GM12878 (cell line): ENCODE measurements around the gene GPN1. TPM values are rescaled to one million over a fixed set of nuclear protein-coding genes. Genes with fewer than 3 reads are reported as not detected.

Source experiments
- ATAC-seq: fragments of 200-7000 bp; cut with Tn5 transposase; 3 replicates; pipeline ENCODE4 v1.9.1; 2020; ENCODE audit warnings: mild to moderate bottlenecking, moderate library complexity
- BruUV-seq: library from RNA; stranded (reverse); fragments of 400-500 nt; replicated peaks from 2 replicates; lab custom pipeline; 2021; lab: Mats Ljungman, UMichigan
- CTCF ChIA-PET: fragments of 300-600 bp; sonication (Branson Sonifier 250); formaldehyde crosslinking; extraction: SDS; loops from one replicate; lab custom pipeline; 2021; ENCODE audit warnings: inconsistent platforms; lab: Yijun Ruan, JAX
- POLR2A ChIA-PET: fragments of 350-600 bp; formaldehyde crosslinking; extraction: SDS; loops from one replicate; lab custom pipeline; 2021; ENCODE audit warnings: inconsistent platforms; lab: Charles Lee
- RAD21 ChIA-PET: fragments of 300-600 bp; sonication (Branson Sonifier 250); formaldehyde crosslinking; loops from one replicate; lab custom pipeline; 2023; ENCODE audit warnings: antibody characterized with exemption; ENCODE audit not compliant: unreplicated experiment; lab: Charles Lee
- SMC1A ChIA-PET: fragments of 300-600 bp; sonication (Branson Sonifier 250); formaldehyde crosslinking; loops from one replicate; lab custom pipeline; 2023; ENCODE audit not compliant: unreplicated experiment, uncharacterized antibody; lab: Charles Lee
- DNase-seq: peaks from one replicate; pipeline ENCODE4 v3.0.0-alpha.2; 2011; ENCODE audit warnings: low read depth, low spot score
- FAIRE-seq: peaks from 3 replicates; lab custom pipeline; 2011; peaks lifted over from hg19 to GRCh38; lab: Jason Lieb, UNC
- H2AFZ ChIP-seq: 2 replicates; pipeline ENCODE4 v1.6.0; 2011; ENCODE audit warnings: low read depth, low read length, control low read depth; ENCODE audit not compliant: control insufficient read depth
- H3K27ac ChIP-seq: 2 replicates; pipeline ENCODE4 v1.5.1; 2011; ENCODE audit warnings: control low read depth; ENCODE audit not compliant: control insufficient read depth, insufficient read depth
- H3K27me3 ChIP-seq, 2 experiments: replicated peaks in 1 of 2; 2 replicates each; pipeline versions ENCODE4 v1.6.0 to v1.6.1; 2011; ENCODE audit warnings: low read length in 1 of 2; ENCODE audit not compliant: control insufficient read depth in 2 of 2, insufficient read depth in 2 of 2
- H3K36me3 ChIP-seq, 2 experiments: 2 replicates each; pipeline ENCODE4 v1.5.1; 2011; ENCODE audit warnings: low read length in 1 of 2; ENCODE audit not compliant: control insufficient read depth in 2 of 2, insufficient read depth in 2 of 2
- H3K4me1 ChIP-seq: 2 replicates; pipeline ENCODE4 v1.6.1; 2011; ENCODE audit warnings: mild to moderate bottlenecking, low read length, moderate library complexity, mixed read lengths; ENCODE audit not compliant: control insufficient read depth, insufficient read depth
- H3K4me2 ChIP-seq: 2 replicates; pipeline ENCODE4 v1.6.0; 2011; ENCODE audit warnings: control low read depth; ENCODE audit not compliant: control insufficient read depth, insufficient read depth
- H3K4me3 ChIP-seq: fragments of 200-600 bp; sonication (generic); 2 replicates; pipeline ENCODE4 v1.5.1; 2016
- H3K79me2 ChIP-seq: 2 replicates; pipeline ENCODE4 v1.6.0; 2011; ENCODE audit warnings: low read length; ENCODE audit not compliant: control insufficient read depth, insufficient read depth
- H3K9ac ChIP-seq: 2 replicates; pipeline ENCODE4 v1.8.0; 2011; ENCODE audit warnings: low read length, control low read depth, mixed read lengths; ENCODE audit not compliant: control insufficient read depth, insufficient read depth
- H3K9me3 ChIP-seq: replicated peaks from 3 replicates; pipeline ENCODE4 v1.5.1; 2011; ENCODE audit warnings: mild to moderate bottlenecking, low read length; ENCODE audit not compliant: control insufficient read depth, insufficient read depth
- H4K20me1 ChIP-seq: 2 replicates; pipeline ENCODE4 v1.6.0; 2011; ENCODE audit not compliant: control insufficient read depth, insufficient read depth
- BMI1 ChIP-seq: fragments of 450-650 bp; IDR thresholded peaks from 2 replicates; pipeline ENCODE4 v1.6.1; 2016; ENCODE audit warnings: mild to moderate bottlenecking, moderate library complexity, borderline replicate concordance
- CBFB ChIP-seq: IDR thresholded peaks from 2 replicates; pipeline ENCODE4 v1.6.1; 2016; ENCODE audit warnings: antibody characterized with exemption, low read depth
- EP300 ChIP-seq, 2 experiments: fragments of 150-350 bp in 1 of 2; IDR thresholded peaks; 2 replicates each; pipeline ENCODE4 v1.6.1; 2011 to 2012; ENCODE audit warnings: low read depth in 2 of 2, low read length in 2 of 2, borderline replicate concordance in 1 of 2, improper control_type of control experiment in 1 of 2, inconsistent platforms in 1 of 2; ENCODE audit not compliant: control insufficient read depth in 1 of 2
- IRF3 ChIP-seq: fragments of 450-650 bp; IDR thresholded peaks from 2 replicates; pipeline ENCODE4 v1.6.1; 2014; ENCODE audit warnings: mild to moderate bottlenecking
- MEF2B ChIP-seq: fragments of 450-650 bp; IDR thresholded peaks from 2 replicates; pipeline ENCODE4 v1.6.1; 2018; ENCODE audit warnings: mild to moderate bottlenecking, moderate library complexity; ENCODE audit not compliant: partially characterized antibody, poor library complexity, severe bottlenecking
- RAD21 ChIP-seq: IDR thresholded peaks from 2 replicates; pipeline ENCODE4 v1.6.1; 2011; ENCODE audit warnings: mild to moderate bottlenecking, low read depth, low read length, moderate library complexity; ENCODE audit not compliant: insufficient read depth
- RCOR1 ChIP-seq: conservative IDR thresholded peaks from 2 replicates; pipeline ENCODE4 v1.6.1; 2012; ENCODE audit warnings: low read depth, low read length, improper control_type of control experiment
- SP1 ChIP-seq: IDR thresholded peaks from one replicate; pipeline ENCODE4 v1.6.1; 2011; ENCODE audit warnings: low read depth, low read length
- STAT3 ChIP-seq: IDR thresholded peaks from 2 replicates; pipeline ENCODE4 v1.6.1; 2011; ENCODE audit warnings: low read depth, low read length, improper control_type of control experiment
- TAF1 ChIP-seq: IDR thresholded peaks from 2 replicates; pipeline ENCODE4 v1.6.1; 2011; ENCODE audit warnings: mild to moderate bottlenecking, low read depth, low read length, borderline replicate concordance
- ZBED1 ChIP-seq: IDR thresholded peaks from 2 replicates; pipeline ENCODE4 v1.6.1; 2016; ENCODE audit warnings: borderline replicate concordance
- WGBS: methylation state at CpG from one replicate; pipeline ENCODE4 v1.1.6; 2016; ENCODE audit warnings: low lambda C conversion rate; ENCODE audit not compliant: insufficient replicate concordance, insufficient coverage; ENCODE audit errors: missing lambda C conversion rate; 5-methylcytosine and 5-hydroxymethylcytosine counted together
- in situ Hi-C: fragments of 300-500 bp; cut with MboI; formaldehyde crosslinking; loops from 9 replicates; pipeline ENCODE4 v1.14.3; 2018; ENCODE audit warnings: mixed read lengths
- intact Hi-C: fragments of 100-400 bp; cut with micrococcal nuclease; formaldehyde crosslinking; loops from one replicate; pipeline ENCODE4 v1.14.2; 2022; ENCODE audit not compliant: unreplicated experiment
- polyA plus RNA-seq, 11 experiments: library from polyadenylated mRNA; depleted of rRNA in 4 of 11; unstranded in 6 of 11; stranded (reverse) in 5 of 11; fragments of >200 nt; fragmentation: Nextera tagmentation in 4 of 11; fragmentation: Illumina TruSeq in 1 of 11; extraction: Ambion mirVana in 4 of 11; extraction: Trizol in 1 of 11; gene quantifications; 1 replicate in 1 of 11; 2 replicates in 10 of 11; pipeline versions ENCODE4 v1.2.1 to v1.2.3, GENCODE V29; 2011 to 2016; ENCODE audit warnings: inconsistent platforms in 2 of 11, missing spikeins in 2 of 11, low read depth in 1 of 11
- total RNA-seq, 4 experiments: library from RNA; depleted of rRNA in 3 of 4; stranded (reverse); fragments of >200 nt in 3 of 4; fragmentation: Illumina TruSeq in 1 of 4; extraction: Trizol in 1 of 4; gene quantifications; 2 replicates each; pipeline versions ENCODE4 v1.2.1 to v1.2.3, GENCODE V29; 2013 to 2021

GPN1 gene
- total and polyA plus RNA-seq, 10 of the 15 experiments (the other 5 are each of a cell fraction or from before 2014, with no cell fraction given) = 32.1 to 108 (median 60.4) TPM

- WGBS = 73% methylated on average over 4 of the region's 4 CpGs
- ChIA-PET SMC1A (interaction anchor here (0.8 kb wide), 1 partner anchor 8 kb away, joined by 3 read pairs; the partner anchor contains the start of gene SUPT7L), RAD21 (no interaction called here), CTCF (interaction anchor here (5.5 kb wide), 1 partner anchor 13 kb away, joined by 49 read pairs; no protein-coding TSS in a partner anchor), POLR2A (no interaction called here)
- DNase-seq (no peak), FAIRE-seq (no peak), ATAC-seq (no peak)
- no peaks in the 10 kb centered on the region; the same call in 1 of the 2 replicates for H3K79me2 ChIP-seq
- intact Hi-C loops (no loop called here), in situ Hi-C loops (no loop called here)
- H3K4me1 ChIP-seq = no peaks in the 10 kb centered on the region
- H3K4me2 ChIP-seq = no peak overlapping the region
- no peak overlapping the region for H3K27ac ChIP-seq
- no peaks in the 10 kb centered on the region for H4K20me1 ChIP-seq
- TF ChIP-seq RCOR1 = no peak
- TF ChIP-seq IRF3 = no peak
- TF ChIP-seq EP300 (IDR thresholded peaks at IDR 0.05; ENCODE audit: borderline replicate concordance in 1 of 2, control insufficient read depth in 1 of 2, low read depth in 2 of 2, low read length in 2 of 2) = no peak
- TF ChIP-seq SP1 = no peak
- TF ChIP-seq ZBED1 = no peak
- no peak for TF ChIP-seq TAF1
- no peak for TF ChIP-seq STAT3
- TF ChIP-seq RAD21 = no peak
- no peak for TF ChIP-seq MEF2B
- TF ChIP-seq BMI1 = no peak
- no peak for TF ChIP-seq CBFB
- BruUV-seq = no TSS peak
- H3K27me3 ChIP-seq = no peaks in the 10 kb centered on the region
- peaks cover 2 to 20% of the 10 kb centered on the region in 2 experiments for H3K36me3 ChIP-seq
- H3K9ac ChIP-seq = no peak overlapping the region
- no peaks in the 10 kb centered on the region for H3K9me3 ChIP-seq
- H3K4me3 ChIP-seq = no peak overlapping the region
- H2AFZ ChIP-seq = no peak overlapping the region
These were observed 42.4 kb downstream of the GPN1 start for GRCh38 chr2:27671235-27671634.
